Measurements from ENCODE around the gene LCOR.

DNA sequence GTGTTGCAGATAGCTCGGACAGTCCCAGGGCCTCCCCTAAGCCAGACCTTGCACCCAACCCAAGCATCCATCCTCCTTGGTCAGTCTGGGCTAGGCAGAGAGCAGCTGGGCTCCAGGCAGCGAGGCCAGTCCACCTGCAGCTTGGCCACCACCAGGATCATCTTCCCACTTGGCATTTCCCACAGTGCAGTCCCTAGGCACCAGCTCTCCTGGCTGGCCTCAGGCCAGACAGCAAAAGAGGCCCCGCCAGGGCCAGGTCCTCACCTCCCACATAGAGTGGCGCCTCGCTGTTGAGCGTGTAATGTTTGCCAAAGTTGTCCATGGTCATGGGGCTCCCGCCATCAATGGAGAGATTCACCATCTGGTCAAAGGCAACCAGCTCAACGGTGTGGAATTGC, 171.7 kb downstream of the LCOR start:
- no peak for TF ChIP-seq POLR2A (IDR thresholded peaks at IDR 0.05)
- TF ChIP-seq, protein P1, sequence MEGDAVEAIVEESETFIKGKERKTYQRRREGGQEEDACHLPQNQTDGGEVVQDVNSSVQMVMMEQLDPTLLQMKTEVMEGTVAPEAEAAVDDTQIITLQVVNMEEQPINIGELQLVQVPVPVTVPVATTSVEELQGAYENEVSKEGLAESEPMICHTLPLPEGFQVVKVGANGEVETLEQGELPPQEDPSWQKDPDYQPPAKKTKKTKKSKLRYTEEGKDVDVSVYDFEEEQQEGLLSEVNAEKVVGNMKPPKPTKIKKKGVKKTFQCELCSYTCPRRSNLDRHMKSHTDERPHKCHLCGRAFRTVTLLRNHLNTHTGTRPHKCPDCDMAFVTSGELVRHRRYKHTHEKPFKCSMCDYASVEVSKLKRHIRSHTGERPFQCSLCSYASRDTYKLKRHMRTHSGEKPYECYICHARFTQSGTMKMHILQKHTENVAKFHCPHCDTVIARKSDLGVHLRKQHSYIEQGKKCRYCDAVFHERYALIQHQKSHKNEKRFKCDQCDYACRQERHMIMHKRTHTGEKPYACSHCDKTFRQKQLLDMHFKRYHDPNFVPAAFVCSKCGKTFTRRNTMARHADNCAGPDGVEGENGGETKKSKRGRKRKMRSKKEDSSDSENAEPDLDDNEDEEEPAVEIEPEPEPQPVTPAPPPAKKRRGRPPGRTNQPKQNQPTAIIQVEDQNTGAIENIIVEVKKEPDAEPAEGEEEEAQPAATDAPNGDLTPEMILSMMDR (IDR thresholded peaks at IDR 0.05) = no peak
